K562 (cell line): ENCODE data around the gene PRC1. TPM values are rescaled to one million over a fixed set of nuclear protein-coding genes. Genes with fewer than 3 reads are reported as not detected.

Experiments
- AFF1 ChIP-seq, 2 experiments: fragments of 450-650 bp; IDR thresholded peaks; 2 replicates each; pipeline ENCODE4 v1.6.1; 2018; ENCODE audit warnings: mild to moderate bottlenecking in 2 of 2, low read depth in 1 of 2; ENCODE audit not compliant: partially characterized antibody in 2 of 2
- CBX1 ChIP-seq: sonication (generic); IDR thresholded peaks from 2 replicates; pipeline ENCODE4 v1.6.1; 2016; ENCODE audit warnings: antibody characterized with exemption, low read depth, mild to moderate bottlenecking
- CREB1 ChIP-seq, 2 experiments: sonication (generic) in 1 of 2; formaldehyde crosslinking in 1 of 2; IDR thresholded peaks; 2 replicates each; pipeline versions ENCODE4 v1.6.1 to v1.8.0; 2012 to 2022; ENCODE audit warnings: inconsistent platforms in 1 of 2, mild to moderate bottlenecking in 1 of 2, missing genetic modification reagents in 1 of 2, moderate library complexity in 1 of 2
- NFIC ChIP-seq: fragments of 450-650 bp; IDR thresholded peaks from 2 replicates; pipeline ENCODE4 v1.6.1; 2017; ENCODE audit warnings: mild to moderate bottlenecking, inconsistent platforms
- SOX6 ChIP-seq: fragments of 450-650 bp; IDR thresholded peaks from 2 replicates; pipeline ENCODE4 v1.6.1; 2014; ENCODE audit warnings: mild to moderate bottlenecking
- SREBF2 ChIP-seq: sonication (generic); formaldehyde crosslinking; IDR thresholded peaks from 2 replicates; pipeline ENCODE4 v1.4.0; 2020; ENCODE audit warnings: mild to moderate bottlenecking, missing genetic modification reagents
- THAP12 ChIP-seq: fragments of 250-450 bp; sonication (Bioruptor Pico); IDR thresholded peaks from 2 replicates; pipeline ENCODE4 v1.9.0; 2021; ENCODE audit warnings: mild to moderate bottlenecking, inconsistent platforms
- ZNF398 ChIP-seq: fragments of 250-450 bp; sonication (Bioruptor Pico); IDR thresholded peaks from 2 replicates; pipeline ENCODE4 v1.8.0; 2021; ENCODE audit warnings: moderate library complexity, mild to moderate bottlenecking, inconsistent platforms
- polyA plus RNA-seq, 8 experiments: library from polyadenylated mRNA; depleted of rRNA in 4 of 8; stranded (reverse) in 5 of 8; unstranded in 3 of 8; fragments of >200 nt; fragmentation: Nextera tagmentation in 2 of 8; fragmentation: Illumina TruSeq in 1 of 8; extraction: Ambion mirVana in 2 of 8; extraction: Trizol in 1 of 8; gene quantifications; 2 replicates each; pipeline versions ENCODE4 v1.2.1 to v1.2.3, GENCODE V29; 2011 to 2014; ENCODE audit warnings: inconsistent platforms in 1 of 8, missing spikeins in 1 of 8
- total RNA-seq, 7 experiments: library from RNA; depleted of rRNA in 6 of 7; stranded (reverse); fragments of >200 nt in 6 of 7; fragmentation: Illumina TruSeq in 2 of 7; extraction: Trizol in 2 of 7; gene quantifications; 2 replicates each; pipeline versions ENCODE4 v1.2.1 to v1.2.3, GENCODE V29; 2011 to 2021; ENCODE audit warnings: low replicate concordance in 1 of 7

Gene PRC1
- total and polyA plus RNA-seq, 9 of the 15 experiments (the other 6 are each of a cell fraction or from before 2014, with no cell fraction given) = 156 to 391 (median 240) TPM

GRCh38 chr15:90955624-90956273 lies 38.6 kb downstream of the PRC1 start (continued):
- peak in 1 of 2 experiments; percentile 39 for TF ChIP-seq AFF1 (IDR thresholded peaks at IDR 0.05; ENCODE audit: low read depth in 1 of 2, partially characterized antibody in 2 of 2)
- TF ChIP-seq CBX1 = no peak
- TF ChIP-seq CREB1 (IDR thresholded peaks at IDR 0.05) = 0 out of 2 replicates have a peak, but pooled peaks have one; percentile 24
- TF ChIP-seq CREB1 (CRISPR knock-in tag; IDR thresholded peaks at IDR 0.05) = no peak
- TF ChIP-seq ZNF398 (CRISPR knock-in tag) = no peak
- no peak for TF ChIP-seq SREBF2 (CRISPR knock-in tag)
- TF ChIP-seq SOX6 = no peak
- peak; percentile 57 for TF ChIP-seq NFIC
- 0 out of 2 replicates have a peak, but pooled peaks have one; percentile 40 for TF ChIP-seq THAP12 (CRISPR knock-in tag)
